HG03342 (cell line): ENCODE measurements around the gene DNASE1.
"Not testable (repeated sequence)": the region's sequence is repeated elsewhere in the genome, so short reads cannot be mapped to it uniquely, and the experiment has no call there.

Source experiments
- ATAC-seq: cut with Tn5 transposase; IDR thresholded peaks from one replicate; pipeline ENCODE4 v1.9.1; 2021; ENCODE audit warnings: mild to moderate bottlenecking, moderate library complexity; ENCODE audit not compliant: unreplicated experiment

Gene DNASE1

DNA sequence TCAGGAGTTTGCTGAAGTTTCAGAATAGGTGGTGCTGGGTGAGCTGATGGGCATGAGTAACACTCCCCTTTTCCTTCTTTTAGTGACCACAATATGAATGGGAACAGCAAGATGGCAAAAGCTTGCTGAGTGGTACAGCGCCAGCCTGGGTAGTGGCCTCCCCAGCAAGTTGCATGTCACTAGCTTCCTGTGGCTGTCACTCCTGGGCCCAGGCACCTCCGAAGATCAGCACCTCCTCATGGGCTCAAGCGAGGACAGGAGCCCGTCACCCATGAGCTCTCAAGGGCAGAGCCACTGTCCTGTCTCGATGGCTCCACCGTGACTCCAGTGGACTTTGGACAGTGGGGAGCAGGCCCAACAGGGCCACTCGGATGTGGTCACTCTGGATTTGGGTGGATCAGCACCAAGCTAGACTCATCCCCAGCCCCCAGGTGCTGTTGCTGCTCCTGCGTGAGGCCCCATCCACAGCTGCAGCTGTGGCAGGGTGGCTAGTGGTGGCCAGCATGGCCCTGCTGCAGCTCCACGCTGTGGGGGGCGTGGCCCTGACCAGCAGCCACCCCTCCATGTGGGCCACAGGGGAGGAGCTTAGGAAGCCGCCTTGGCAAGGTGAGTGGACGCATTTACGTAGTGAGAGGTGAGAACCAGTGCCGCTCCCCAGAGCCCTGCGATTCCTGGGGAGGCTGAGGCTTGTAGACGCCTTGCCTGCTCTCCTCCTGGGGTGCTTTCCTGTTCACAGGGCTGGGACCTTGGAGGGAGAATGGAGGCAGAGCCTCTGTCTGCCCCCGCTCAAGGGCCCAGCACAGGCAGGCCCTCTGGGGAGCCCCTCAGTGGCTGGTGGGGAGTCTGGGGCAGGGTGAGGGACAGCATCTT is 13.6 kb upstream of the DNASE1 start:
- no peak for ATAC-seq

DNA sequence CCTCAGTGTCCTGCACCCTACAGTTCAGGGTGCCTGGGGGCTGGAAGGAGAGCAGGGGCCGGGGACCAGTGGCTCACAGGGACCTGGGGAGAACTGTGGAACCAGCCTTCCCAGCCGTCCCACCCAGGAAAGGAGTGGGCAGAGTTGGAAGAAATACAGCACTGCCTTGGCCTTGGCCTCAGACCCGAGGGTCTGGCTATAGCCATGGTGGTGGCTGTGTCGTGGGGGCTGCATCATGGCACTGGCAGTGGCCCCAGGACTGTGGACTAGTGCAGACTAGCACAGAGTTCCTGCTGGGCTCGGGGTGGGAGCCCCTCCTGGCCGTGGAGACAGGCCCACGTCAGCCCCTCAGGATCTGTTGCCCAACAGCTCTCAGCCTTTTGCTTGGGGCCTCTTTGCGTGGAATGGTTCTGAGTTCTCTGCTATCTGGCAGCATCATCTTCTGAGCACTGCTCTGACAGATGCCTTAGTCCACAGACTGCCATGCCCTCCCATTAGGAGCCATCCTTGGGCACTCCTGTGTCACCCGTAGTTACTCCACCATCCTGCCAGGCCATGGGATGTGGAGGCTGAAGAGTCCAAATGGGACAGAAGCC is 12.6 kb upstream of the DNASE1 start:
- no peak for ATAC-seq

DNA sequence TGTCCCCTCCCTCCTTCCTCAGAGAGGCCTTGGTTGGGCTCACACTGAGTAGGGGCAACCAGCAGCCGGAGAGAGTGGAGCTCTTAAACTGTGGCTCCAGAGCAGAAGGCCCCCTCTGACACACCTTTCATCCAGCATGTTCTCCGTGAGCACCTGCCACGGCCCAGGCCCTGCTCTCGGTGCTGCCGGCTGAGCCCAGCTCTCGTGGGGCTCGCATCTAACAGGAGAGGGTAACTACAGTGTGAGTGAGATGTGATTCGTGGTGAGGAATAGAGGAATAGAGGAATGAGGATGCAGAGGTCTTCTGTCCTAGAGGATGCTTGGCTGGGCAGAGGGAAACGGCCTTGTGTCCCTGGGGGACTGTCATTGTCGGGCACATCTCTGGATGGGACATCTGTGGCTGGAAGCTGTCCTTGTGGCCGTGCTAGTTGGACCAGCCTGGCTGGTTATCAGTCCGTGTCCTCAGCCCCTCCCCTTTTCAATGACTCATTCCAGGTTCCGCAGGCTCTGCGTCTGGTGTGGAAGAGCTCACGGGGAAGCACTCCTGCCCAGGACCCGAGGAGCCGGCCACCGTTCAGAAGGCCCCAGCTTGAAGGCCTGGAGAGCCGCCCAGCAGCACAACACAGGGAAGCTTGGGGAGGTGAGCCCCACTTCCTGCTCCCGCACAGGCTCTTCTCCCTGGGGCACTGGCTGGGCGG is 11.9 kb upstream of the DNASE1 start:
- ATAC-seq, result no peak

DNA sequence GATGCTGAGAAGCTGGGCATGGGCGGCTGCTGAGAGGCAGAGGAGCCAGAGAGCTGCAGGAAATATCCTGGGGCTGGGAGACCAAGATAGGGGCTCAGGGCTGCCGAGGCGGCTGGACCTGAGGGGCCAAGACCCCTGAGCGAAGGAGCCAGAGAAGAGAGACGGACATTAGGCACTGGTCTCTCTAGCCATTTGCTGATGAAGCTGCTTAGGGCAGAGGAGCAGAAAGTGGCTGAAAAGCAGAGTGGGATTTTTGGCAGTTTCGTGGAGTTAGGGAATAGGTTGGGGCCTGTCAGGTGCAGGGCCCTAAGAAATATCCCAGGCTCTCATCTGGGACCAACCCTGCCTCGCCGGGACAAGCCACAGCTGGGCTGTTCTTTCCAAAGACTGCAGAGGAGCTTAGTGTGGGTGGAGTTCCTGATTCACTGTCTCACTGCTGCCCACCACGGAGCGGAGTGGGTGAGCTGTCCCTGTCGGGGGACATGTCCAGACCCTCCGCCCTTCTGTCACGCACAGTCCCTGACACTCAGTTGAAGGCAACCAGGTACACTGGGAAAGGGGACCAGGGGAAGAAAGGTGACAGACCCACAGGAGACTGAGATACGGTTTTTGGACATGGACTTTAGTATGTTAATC is 11.3 kb upstream of the DNASE1 start:
- ATAC-seq, result no peak

DNA sequence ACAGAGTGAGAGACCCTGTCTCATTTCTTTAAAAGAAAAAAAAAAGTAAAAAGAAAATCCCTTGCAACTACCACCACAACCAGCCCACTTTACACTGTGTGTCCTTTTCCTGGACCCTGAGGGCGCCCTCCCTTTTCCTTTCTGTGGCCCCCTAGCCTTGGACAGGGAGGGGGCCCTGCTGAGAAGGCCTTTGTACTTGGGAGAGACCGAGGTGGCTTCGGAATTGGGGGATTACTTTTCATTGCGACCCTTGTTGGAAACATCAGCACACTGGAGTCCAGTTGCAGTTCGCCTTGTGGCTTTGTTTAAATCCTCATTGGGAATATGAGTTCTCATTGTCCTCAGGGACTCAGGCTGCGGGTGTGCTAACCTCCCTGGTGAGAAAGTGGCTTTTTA is 9.4 kb upstream of the DNASE1 start:
- no peak for ATAC-seq

DNA sequence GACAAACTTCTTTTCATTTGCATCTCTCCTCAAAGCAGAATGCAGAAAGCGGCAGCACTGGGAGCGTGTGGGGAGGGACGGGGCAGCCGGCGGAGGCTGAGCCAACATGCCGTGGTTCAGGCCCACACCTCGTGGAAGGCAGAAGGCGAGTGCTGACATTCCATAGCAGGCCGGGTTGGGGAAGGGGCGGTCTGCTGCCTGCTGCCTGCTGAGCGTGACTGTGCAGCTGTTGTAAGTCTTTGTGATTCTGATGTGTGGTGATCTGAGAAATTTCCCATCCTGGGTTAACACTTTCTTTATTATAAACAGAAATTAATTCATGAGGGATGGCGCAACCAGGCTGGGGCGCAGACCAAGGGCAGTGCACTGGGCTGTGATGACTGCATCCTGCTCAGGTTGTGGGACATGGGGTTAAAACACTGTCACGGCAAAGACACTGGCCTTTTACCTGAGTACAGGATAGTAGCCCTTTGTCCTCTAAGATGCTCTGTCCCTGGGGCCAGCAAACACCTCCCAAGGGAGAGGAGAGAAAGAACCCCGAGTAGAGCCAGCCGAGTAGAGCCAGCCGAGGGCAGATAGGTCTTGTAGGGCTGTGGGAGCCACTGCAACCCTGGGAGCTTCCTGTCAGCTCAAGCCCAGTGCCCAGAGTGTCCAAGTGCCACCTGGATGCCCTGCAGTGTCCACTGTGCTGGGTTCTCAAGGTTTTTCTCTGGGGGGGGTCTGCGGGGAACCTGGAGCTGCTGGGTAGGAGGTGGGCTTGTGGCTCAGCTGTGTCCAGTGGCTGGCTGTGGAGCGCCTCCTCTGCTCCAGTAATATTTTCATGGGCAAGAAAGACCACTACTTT is 8.8 kb upstream of the DNASE1 start:
- ATAC-seq, result no peak

DNA sequence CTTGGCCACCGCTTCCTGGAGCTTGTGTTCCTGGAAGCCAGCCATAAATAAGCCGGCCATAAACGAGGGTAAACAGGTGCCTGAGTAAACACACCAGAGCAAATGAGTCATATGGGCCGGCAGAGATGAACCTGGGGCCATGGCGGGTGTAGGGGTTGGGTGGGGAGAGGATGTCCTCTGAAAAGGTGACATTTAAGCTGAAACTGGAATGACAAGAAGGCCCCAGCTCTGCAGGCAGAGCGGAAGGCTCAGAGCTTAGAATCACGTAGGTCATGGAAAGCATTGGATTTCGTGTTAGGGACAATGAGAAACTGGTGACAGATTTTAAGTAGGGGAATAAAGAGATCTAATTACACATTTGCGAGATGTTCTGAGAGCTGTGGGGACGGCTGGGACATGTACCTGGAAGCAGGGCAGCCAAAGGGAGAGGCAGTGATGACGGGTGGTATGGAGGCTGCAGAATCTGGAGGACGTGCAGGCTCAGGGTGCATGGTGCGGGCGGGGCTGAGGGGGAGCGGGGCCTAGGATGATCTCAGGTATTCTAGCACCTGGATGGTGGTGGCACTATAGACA is 8.1 kb upstream of the DNASE1 start:
- no peak for ATAC-seq

DNA sequence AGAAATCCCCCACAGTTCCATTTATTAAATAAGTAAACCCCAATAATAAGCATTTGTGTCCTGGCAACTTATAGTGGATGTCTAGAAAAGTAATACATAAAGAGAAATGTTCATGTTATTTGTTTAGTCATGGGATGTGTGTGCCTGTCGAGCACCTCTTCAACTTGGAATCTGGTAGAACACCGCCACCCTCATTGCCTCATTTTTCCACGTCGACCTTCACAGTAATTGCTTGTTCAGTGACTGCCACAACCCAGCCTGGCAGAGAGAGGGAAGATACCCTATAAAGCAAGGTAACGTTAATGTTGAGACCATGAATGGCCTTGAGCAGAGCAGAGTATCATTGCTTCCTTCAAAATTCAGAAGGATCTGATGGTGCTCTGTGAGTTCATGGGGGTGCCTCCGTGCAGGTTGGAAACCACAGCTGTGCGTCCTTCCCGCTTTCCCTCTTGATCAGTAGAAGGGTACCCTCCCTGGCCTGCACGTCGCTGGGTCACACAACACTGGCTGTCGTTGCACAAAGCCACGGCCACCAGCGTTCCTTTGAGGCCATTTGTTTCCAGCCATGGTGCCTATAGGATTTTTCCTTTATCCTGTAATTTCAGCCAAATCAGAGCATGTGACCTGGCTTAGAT is 3.7 kb upstream of the DNASE1 start:
- ATAC-seq, result no peak

DNA sequence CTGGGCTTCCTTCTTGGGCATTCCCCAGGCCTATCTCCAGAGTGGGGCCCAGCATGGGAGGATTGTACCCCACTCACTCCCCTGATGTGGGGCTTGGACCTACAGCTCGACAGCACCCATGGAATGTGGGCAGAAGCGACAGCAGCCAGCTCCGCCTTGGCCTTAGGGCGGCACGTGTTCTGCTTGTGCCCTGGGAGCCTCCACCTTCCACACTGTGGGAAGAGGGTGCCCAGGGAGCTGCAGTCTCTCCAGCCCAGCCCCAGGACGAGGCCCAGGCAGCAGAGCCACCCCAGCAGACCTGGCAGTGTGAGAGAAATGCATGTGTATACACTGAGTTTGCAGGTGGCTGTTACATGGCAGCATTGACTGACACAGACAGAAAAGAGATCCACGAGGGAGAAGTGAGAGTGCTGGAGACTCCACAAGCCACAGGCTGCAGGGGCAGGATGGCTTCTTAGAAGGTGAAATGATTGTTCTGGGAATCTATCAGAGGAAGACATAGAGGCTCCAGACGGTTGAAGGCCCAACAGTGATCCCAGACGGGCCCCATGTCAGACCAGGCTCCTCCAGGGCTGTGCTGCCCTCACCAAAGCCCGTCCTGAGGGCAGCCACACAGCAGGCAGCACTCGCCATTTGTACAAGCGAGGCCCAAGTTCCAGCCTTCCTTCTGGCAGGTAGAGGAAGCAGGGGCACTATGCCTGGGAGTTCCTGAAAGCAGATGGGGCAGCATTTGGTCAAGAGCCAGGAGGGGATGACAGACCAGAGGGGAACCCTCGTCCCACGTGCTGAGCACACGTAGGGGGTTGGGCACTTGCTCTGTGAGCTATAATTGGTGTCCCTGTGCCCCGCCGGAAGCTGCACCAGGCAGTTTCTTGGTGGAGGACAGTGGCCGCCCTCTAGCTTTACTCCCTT is 2.8 kb upstream of the DNASE1 start:
- no peak for ATAC-seq

DNA sequence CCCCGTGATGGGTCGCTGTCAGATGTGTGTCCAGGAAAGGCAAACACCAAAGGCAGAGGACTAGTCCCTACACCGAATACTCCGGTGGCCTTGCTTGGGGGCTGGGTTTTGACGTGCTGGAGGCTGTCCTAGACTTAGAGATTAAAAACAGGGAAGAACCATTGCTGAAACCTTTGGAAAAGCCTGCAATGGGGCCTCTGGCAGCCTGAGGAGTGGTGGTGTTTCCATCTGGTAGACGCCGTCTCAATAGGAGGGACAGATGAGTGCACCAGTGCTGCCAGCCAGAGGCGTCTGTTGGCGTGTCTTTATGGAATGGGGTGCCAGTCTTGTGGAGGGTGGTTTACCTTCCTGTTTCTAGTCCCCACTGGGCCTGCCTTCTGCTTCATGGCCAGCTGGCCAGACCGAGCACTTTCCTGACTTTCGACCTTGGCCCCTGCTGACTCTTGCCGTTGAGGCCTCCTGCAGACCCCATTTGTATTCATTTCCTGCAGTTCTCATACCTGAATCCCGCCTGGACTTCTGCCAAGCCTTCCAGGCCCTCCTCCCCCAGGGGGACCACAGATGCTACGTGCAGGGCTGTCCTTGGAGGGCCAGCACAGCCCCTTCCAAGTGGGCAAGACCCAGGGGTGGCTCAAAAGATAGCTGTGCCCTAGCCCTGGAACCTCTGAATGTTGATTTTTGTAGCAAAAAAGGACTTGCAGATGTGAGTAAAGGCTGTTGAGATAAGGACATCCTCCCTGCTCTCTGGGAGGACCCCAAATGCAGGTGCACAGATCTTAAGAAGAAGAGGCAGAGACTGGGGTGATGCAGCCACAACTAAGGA is 1.9 kb upstream of the DNASE1 start:
- ATAC-seq, result no peak

DNA sequence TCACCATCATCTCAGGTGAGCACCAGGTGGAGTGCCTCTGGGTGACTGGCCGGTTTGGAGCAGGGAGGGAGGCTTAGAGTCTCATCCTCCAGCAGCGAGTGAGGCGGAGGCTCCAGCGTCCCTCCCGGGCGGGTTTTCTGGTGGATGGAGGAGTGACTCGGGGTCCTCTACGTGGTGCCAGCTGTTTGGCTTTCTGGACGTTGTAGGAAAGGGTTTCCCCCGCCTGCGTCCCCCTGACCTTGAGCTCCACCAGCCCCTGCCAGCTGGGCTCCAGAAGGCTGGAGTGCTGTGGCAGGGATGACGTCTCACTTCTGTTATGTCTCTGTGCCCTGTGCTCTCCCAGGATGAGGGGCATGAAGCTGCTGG is 522 bp downstream of the DNASE1 start:
- ATAC-seq, result no peak

DNA sequence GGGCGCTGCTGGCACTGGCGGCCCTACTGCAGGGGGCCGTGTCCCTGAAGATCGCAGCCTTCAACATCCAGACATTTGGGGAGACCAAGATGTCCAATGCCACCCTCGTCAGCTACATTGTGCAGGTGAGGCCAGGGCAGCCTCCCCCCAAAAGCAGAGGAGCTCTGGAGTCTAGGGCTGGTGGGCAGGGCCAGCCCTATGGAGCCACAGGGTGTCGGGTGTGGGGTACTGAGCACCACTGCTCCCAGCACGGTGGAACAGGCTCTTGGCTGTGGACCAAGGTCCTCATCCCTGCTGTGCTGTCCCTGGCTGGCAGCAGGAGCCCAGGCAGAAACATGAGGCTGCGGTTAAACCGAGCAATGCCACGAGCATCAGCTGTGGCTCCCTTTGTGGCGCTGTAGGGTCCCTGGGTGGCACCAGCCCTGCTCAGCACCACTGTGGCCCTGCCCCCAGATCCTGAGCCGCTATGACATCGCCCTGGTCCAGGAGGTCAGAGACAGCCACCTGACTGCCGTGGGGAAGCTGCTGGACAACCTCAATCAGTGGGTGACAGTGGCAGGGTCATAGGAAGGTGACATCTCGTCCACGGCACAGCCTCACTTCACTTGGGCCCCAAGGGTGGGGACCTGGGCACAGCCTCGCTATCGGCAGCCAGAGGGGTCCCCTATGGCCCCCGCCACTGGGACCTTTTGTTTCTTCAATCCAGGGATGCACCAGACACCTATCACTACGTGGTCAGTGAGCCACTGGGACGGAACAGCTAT is 1.1 kb downstream of the DNASE1 start:
- ATAC-seq, result no peak

DNA sequence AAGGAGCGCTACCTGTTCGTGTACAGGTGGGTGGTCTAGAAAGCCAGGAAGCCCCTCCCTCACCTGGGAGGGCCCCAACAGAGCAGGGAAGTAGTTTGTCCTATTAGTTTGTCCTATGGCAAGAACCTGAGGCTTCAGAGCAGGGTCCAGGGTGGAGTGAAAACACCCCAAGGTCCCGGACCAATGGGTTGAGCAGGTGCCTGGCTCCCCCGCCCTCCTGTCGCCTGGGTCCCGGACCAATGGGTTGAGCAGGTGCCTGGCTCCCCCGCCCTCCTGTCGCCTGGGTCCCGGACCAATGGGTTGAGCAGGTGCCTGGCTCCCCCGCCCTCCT is 1.6 kb downstream of the DNASE1 start:
- ATAC-seq, result not testable (repeated sequence)

DNA sequence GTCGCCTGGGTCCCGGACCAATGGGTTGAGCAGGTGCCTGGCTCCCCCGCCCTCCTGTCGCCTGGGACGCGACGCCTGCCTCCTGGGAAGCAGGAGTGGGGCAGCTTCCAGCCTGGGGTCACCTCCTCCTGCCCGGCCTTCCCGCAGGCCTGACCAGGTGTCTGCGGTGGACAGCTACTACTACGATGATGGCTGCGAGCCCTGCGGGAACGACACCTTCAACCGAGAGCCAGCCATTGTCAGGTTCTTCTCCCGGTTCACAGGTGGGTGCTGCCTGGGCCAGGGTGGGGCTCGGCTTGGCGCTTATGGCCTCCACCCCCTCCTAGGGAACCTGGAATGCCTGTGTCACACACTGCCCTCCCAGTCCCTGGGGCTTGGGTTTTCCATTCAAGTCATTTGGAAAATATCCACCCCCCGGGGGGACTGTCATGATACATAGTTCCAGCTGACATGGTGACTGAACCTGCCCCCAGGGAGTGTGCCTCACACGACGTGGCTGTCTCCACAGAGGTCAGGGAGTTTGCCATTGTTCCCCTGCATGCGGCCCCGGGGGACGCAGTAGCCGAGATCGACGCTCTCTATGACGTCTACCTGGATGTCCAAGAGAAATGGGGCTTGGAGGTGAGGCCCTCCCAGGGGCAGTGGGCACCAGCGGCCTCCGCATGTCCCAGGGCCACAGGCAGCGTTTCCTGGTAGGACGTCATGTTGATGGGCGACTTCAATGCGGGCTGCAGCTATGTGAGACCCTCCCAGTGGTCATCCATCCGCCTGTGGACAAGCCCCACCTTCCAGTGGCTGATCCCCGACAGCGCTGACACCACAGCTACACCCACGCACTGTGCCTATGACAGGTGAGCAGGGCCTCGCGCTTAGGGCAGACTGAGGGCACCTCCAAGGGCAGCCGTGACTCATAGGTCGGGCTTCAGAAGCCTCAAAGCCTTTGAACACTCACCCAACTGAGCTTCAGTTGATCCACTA is 2.3 kb downstream of the DNASE1 start:
- ATAC-seq, result no peak

DNA sequence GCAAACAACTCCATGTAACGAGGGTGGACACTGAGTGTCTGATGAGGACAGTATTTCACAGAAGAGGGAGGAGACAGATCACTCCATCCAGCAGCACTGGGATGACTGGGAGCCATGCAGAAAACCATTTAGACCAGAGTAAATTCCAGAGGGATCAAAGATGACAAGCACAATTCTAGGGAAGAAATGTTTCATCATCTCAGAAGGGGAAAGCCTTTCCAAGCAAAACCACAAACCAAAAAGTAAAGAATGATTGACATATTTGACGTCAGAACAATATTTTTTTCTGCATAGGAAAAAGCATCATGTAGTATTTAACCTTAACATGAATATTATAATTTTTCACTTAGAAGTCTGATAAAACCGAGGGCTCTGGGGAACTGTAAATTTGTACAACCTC is 4.8 kb downstream of the DNASE1 start:
- no peak for ATAC-seq

DNA sequence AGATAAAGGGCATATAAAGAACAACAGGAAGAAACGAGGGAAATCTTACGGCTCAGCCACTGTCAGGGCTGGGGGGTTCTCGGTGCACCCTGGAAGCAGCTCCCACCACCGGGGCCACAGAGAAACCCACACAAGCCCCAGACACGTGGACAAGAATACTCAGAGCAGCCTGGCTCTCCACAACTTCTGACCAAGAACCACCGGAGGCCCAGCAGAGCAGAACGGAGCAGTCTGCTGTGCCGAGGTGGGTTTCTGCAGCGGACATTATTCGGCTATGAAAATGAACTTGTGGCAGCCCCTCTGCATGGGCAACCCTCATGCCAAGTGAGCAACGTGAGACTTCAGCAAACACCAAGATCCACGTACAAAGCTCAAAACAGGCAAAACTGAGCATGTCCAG is 6.8 kb downstream of the DNASE1 start:
- ATAC-seq, result no peak
